ENCODE measurements around the gene UBTF. TPM values are rescaled to one million over a fixed set of nuclear protein-coding genes. Genes with fewer than 3 reads are reported as not detected.

UBTF gene
- total and polyA plus RNA-seq, 9 of the 15 experiments (the other 6 are each of a cell fraction or from before 2014, with no cell fraction given), result 1.2 to 113 (median 83.6) TPM

GRCh38 chr17:44186307-44187130 lies 33.0 kb downstream of the UBTF start, which contains the start of gene TMUB2 (continued):
- TF ChIP-seq BCLAF1 (IDR thresholded peaks at IDR 0.05; ENCODE audit: borderline replicate concordance in 1 of 2, control insufficient read depth in 1 of 2, low read depth in 2 of 2, low read length in 1 of 2) (no peak), ZNF431 (CRISPR knock-in tag; IDR thresholded peaks at IDR 0.05) (no peak), ZNF699 (CRISPR knock-in tag; IDR thresholded peaks at IDR 0.05; ENCODE audit: insufficient replicate concordance) (no peak), ZNF324 (CRISPR knock-in tag; IDR thresholded peaks at IDR 0.05) (no peak), JUND (IDR thresholded peaks at IDR 0.05; ENCODE audit: borderline replicate concordance, low read depth, low read length) (peak; percentile 77), JUND (tag; IDR thresholded peaks at IDR 0.05; ENCODE audit: borderline replicate concordance, low read depth, low read length) (no peak; the same call in 2 of the 3 replicates), SRF (CRISPR knock-in tag; IDR thresholded peaks at IDR 0.05) (peak in 1 of 2 experiments; percentile 86; a peak in 2 of 4 replicates), SMARCB1 (IDR thresholded peaks at IDR 0.05; ENCODE audit: insufficient read length, low read depth) (no peak), SMARCA4 (IDR thresholded peaks at IDR 0.05) (peak; percentile 63; the same call in 1 of the 2 replicates), CBFA2T2 (conservative IDR thresholded peaks at IDR 0.05) (no peak), TOE1 (IDR thresholded peaks at IDR 0.05; ENCODE audit: borderline replicate concordance) (no peak), TOE1 (CRISPR knock-in tag; IDR thresholded peaks at IDR 0.05; ENCODE audit: borderline replicate concordance, low read depth) (no peak), ZNF280B (CRISPR knock-in tag; IDR thresholded peaks at IDR 0.05) (no peak)
- TF ChIP-seq, protein P1, sequence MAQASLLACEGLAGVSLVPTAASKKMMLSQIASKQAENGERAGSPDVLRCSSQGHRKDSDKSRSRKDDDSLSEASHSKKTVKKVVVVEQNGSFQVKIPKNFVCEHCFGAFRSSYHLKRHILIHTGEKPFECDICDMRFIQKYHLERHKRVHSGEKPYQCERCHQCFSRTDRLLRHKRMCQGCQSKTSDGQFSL (CRISPR knock-in tag; IDR thresholded peaks at IDR 0.05), result no peak
- TF ChIP-seq, protein P1 (tag; IDR thresholded peaks at IDR 0.05), result no peak
- TF ChIP-seq, protein P2, sequence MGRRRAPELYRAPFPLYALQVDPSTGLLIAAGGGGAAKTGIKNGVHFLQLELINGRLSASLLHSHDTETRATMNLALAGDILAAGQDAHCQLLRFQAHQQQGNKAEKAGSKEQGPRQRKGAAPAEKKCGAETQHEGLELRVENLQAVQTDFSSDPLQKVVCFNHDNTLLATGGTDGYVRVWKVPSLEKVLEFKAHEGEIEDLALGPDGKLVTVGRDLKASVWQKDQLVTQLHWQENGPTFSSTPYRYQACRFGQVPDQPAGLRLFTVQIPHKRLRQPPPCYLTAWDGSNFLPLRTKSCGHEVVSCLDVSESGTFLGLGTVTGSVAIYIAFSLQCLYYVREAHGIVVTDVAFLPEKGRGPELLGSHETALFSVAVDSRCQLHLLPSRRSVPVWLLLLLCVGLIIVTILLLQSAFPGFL (CRISPR knock-in tag; IDR thresholded peaks at IDR 0.05), result peak; percentile 85; the same call in 1 of the 2 replicates
- TF ChIP-seq, protein P3, sequence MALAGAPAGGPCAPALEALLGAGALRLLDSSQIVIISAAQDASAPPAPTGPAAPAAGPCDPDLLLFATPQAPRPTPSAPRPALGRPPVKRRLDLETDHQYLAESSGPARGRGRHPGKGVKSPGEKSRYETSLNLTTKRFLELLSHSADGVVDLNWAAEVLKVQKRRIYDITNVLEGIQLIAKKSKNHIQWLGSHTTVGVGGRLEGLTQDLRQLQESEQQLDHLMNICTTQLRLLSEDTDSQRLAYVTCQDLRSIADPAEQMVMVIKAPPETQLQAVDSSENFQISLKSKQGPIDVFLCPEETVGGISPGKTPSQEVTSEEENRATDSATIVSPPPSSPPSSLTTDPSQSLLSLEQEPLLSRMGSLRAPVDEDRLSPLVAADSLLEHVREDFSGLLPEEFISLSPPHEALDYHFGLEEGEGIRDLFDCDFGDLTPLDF (CRISPR knock-in tag; IDR thresholded peaks at IDR 0.05), result peak; percentile 86

All from K562 (cell line).